ENCODE measurements around the gene LRMDA.

DNA sequence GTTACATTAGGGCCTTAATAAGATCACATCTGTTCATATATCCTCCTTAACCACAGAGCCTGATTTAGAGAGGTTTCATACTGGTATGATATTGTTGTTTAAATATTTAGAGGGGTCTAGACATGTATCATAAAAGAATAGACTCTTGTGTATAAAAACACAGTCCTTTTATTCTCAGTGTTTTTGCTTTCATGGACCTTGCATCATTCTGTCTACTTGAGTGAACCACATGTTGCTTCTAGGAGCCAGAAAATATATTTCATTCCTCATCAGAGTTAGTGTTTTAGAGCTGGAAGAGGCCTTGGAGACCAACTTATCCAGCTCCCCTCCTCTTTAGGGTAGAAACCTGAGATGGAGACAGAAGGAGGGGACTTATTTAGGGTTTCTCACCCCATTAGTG is 312.8 kb downstream of the LRMDA start:
- TF ChIP-seq POLR2A (IDR thresholded peaks at IDR 0.05) (no peak), EP300 (IDR thresholded peaks at IDR 0.05) (no peak)
- TF ChIP-seq, protein P1, sequence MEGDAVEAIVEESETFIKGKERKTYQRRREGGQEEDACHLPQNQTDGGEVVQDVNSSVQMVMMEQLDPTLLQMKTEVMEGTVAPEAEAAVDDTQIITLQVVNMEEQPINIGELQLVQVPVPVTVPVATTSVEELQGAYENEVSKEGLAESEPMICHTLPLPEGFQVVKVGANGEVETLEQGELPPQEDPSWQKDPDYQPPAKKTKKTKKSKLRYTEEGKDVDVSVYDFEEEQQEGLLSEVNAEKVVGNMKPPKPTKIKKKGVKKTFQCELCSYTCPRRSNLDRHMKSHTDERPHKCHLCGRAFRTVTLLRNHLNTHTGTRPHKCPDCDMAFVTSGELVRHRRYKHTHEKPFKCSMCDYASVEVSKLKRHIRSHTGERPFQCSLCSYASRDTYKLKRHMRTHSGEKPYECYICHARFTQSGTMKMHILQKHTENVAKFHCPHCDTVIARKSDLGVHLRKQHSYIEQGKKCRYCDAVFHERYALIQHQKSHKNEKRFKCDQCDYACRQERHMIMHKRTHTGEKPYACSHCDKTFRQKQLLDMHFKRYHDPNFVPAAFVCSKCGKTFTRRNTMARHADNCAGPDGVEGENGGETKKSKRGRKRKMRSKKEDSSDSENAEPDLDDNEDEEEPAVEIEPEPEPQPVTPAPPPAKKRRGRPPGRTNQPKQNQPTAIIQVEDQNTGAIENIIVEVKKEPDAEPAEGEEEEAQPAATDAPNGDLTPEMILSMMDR (IDR thresholded peaks at IDR 0.05), result no peak

Measured in tibial nerve (tissue), 4 donors.